Skeletal muscle satellite cell (primary cell): Measurements from ENCODE around the gene DCAF7.

Experiments used
- H3K27me3 ChIP-seq: 2 replicates; pipeline ENCODE4 v1.7.0; 2013; ENCODE audit warnings: low read length; ENCODE audit not compliant: control insufficient read depth, insufficient read depth
- H3K36me3 ChIP-seq: 2 replicates; pipeline ENCODE4 v1.7.0; 2013; ENCODE audit warnings: mild to moderate bottlenecking, control low read depth, low read length; ENCODE audit not compliant: insufficient read depth
- H3K4me1 ChIP-seq: 2 replicates; pipeline ENCODE4 v1.7.0; 2013; ENCODE audit warnings: low read length; ENCODE audit not compliant: control insufficient read depth, insufficient read depth
- H3K4me2 ChIP-seq: 2 replicates; pipeline ENCODE4 v1.7.0; 2013; ENCODE audit warnings: mild to moderate bottlenecking, low read length
- H3K4me3 ChIP-seq: 2 replicates; pipeline ENCODE4 v1.7.0; 2013; ENCODE audit warnings: low read length
- H3K9ac ChIP-seq: 2 replicates; pipeline ENCODE4 v1.7.0; 2013; ENCODE audit warnings: mild to moderate bottlenecking, low read depth, low read length, moderate library complexity
- H3K9me3 ChIP-seq: replicated peaks from 2 replicates; pipeline ENCODE4 v1.7.0; 2013; ENCODE audit warnings: mild to moderate bottlenecking, control low read depth, low read length

DCAF7 gene

DNA sequence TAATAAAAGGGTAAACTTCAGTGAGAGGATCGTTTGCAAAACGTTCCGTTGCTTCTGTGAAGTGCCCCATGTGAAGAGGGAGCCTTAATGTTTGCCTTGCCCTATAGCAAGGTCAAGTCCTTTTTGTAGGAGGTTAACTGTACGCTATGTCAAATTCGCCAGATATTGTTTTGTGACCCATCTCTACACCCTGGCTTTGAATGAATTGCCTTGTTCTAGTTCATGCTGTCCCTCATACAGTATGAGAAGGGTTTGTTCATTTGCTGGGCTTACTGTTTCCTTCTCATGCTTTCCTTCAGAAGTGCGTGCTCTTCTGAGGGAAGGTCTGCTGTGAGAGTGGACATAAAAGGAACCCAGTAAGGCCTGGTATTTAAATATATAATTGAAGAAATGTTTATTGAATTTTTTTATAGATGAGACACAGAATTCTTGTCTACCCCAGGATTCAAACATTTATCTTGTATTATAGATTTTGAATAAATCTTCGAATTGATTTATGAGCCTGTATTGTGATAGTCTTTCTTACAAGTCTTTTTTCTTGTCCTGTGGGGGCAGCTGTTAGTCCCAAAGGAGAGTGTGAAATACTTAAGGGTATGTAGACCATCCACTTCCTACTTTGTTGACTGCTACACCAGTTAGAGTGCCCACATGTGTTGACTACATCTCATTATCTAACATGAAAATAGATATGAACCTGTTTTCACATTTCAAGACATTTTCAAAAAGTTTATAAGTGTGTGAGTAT, 73.7 kb downstream of the DCAF7 start:
- H3K4me2 ChIP-seq, result peak overlapping the region; percentile 92
- no peaks in the 10 kb centered on the region for H3K27me3 ChIP-seq
- peak overlapping the region; percentile 95 for H3K4me3 ChIP-seq
- peaks cover 22% of the 10 kb centered on the region for H3K4me1 ChIP-seq
- no peaks in the 10 kb centered on the region for H3K9me3 ChIP-seq
- peak overlapping the region; percentile 87 for H3K9ac ChIP-seq
- no peaks in the 10 kb centered on the region for H3K36me3 ChIP-seq

DNA sequence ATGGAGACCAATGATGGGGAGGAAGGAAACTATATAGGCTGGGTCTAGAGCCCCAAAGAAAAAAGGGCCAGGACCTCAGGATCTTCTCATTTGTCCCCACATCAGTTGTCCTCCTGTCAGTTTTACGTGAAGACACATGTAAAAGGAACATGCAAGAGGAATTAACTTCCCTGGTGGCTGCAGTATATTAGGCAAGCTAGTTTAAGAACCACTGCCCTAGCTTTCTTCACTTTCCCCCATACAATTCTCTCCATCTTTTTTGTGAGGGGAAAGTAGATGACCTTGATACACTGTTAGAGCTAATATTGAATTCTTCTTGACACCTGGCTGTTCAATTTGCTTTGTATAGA, 74.2 kb downstream of the DCAF7 start:
- H3K27me3 ChIP-seq, result no peaks in the 10 kb centered on the region
- H3K4me1 ChIP-seq, result peaks cover 22% of the 10 kb centered on the region
- no peak overlapping the region for H3K4me3 ChIP-seq
- no peak overlapping the region for H3K9ac ChIP-seq
- H3K36me3 ChIP-seq, result no peaks in the 10 kb centered on the region
- H3K4me2 ChIP-seq, result peak overlapping the region; percentile 92
- H3K9me3 ChIP-seq, result no peaks in the 10 kb centered on the region

DNA sequence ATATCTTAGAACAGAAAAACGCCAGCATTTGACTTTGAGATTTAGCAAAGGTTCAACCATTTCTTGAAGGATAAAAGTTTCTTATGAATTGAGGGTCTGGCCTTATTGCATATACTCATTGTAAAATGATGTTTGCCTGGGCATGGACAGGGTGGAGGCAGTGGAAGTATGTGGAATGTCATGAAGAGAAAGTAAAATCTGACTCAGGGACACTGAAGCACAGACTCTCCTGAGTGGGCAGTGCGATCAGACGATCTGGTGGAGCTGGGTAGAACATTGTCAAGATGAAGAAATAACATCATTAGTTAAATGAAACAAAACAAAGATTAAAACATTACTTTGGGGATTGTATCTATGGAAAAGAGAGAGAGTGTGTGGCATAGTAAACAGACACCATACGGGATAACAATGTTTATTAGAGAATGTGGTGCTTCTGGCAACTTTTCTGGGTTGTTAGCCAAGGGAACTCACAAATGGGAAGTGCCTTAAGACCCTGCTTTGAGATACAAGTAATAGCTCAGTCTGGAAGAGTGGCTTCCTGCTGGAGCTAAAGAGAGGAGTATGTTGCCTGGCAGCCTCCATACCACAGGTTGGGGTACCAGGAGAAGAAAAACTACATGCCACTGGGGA, 76.4 kb downstream of the DCAF7 start:
- no peaks in the 10 kb centered on the region for H3K36me3 ChIP-seq
- H3K4me2 ChIP-seq, result peak overlapping the region; percentile 32
- H3K4me3 ChIP-seq, result no peak overlapping the region
- no peaks in the 10 kb centered on the region for H3K9me3 ChIP-seq
- no peak overlapping the region for H3K9ac ChIP-seq
- H3K27me3 ChIP-seq, result no peaks in the 10 kb centered on the region
- peaks cover 22% of the 10 kb centered on the region for H3K4me1 ChIP-seq

DNA sequence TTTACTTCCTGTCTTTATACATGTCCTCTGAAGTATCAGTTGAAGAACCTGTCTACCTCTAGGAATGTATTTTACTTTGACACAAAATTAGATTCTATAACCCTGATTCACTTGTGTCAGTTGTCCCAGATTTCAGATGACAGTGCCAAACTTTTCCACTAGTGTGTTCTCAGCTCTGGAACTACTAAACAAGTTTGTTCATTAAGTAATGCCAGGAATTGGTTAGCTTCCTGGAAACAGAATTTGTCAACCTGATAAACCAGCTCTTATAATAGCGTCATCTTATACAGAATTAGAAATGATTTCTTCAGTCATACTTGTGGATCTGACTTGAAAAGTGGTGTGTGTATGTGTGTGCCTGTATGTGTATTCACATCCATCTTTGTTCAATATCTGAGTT, 79.3 kb downstream of the DCAF7 start:
- Histone ChIP-seq H3K4me3 (no peak overlapping the region), H3K4me2 (no peak overlapping the region), H3K4me1 (peaks cover 12% of the 10 kb centered on the region), H3K9ac (no peak overlapping the region), H3K27me3 (no peaks in the 10 kb centered on the region), H3K36me3 (peaks cover 13% of the 10 kb centered on the region), H3K9me3 (no peaks in the 10 kb centered on the region)

DNA sequence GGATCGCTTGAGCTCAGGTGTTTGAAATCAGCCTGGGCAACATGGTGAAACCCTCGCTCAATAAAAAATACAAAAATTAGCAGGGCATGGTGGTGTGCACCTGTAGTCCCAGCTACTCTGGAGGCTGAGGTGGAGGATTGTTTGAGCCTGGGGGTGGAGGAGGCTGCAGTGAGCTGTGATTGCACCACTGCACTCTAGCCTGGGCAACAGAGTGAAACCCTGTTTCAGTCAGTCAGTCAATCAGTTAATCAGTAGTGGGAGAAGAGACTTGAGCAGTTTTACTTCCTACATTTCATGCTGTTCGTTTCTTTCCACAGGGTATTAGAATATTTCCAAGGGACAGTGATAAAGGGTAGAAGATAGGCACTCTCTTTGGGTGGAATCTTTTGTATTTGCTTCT, 80.8 kb downstream of the DCAF7 start:
- H3K4me2 ChIP-seq, result no peak overlapping the region
- H3K4me1 ChIP-seq, result peaks cover 12% of the 10 kb centered on the region
- H3K36me3 ChIP-seq, result peaks cover 18% of the 10 kb centered on the region
- H3K4me3 ChIP-seq, result no peak overlapping the region
- H3K9ac ChIP-seq, result no peak overlapping the region
- H3K27me3 ChIP-seq, result no peaks in the 10 kb centered on the region
- H3K9me3 ChIP-seq, result no peaks in the 10 kb centered on the region

DNA sequence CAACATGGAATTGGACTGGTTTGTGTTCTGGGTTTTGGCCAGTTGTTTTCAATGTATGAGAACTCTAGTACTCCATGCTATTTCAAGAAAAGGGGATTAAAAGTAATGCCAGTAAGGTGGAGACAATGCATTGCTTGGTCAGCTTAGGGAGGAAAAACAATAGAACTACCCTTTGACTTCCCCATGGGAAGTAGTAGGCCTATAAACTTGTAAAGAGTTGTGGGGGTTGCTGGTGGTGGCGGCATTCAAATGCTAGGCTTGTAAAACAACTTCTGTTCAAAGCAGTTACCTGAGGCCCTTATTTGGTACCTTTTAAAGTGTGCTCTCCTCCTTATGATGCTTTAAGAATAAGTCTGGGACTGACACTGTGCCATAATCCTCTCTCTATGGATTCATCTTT, 81.3 kb downstream of the DCAF7 start:
- H3K4me2 ChIP-seq, result no peak overlapping the region
- H3K9me3 ChIP-seq, result no peaks in the 10 kb centered on the region
- peaks cover 21% of the 10 kb centered on the region for H3K36me3 ChIP-seq
- H3K4me1 ChIP-seq, result peaks cover 6% of the 10 kb centered on the region
- no peak overlapping the region for H3K4me3 ChIP-seq
- H3K27me3 ChIP-seq, result no peaks in the 10 kb centered on the region
- no peak overlapping the region for H3K9ac ChIP-seq

DNA sequence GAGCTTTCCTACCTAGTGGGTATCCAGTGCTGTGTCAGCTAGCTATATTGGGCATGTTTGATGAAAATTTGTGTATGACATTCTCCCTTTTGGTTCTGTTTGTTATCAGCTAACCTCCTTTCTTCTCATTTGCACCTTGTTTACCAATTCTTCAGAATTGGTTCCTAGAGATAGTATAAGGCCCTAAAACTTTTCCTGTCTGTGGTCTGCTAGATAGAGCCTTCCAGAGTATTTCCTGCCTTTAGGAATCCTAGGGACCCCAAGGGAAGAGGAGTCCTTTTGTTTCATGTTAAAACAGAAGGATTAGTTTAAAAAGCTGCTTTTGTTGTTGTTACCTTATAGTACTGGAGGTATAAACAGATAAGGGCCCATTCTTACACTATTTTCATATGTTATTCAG, 83.5 kb downstream of the DCAF7 start:
- H3K27me3 ChIP-seq, result no peaks in the 10 kb centered on the region
- no peak overlapping the region for H3K4me3 ChIP-seq
- H3K36me3 ChIP-seq, result peaks cover 28% of the 10 kb centered on the region
- H3K4me1 ChIP-seq, result no peaks in the 10 kb centered on the region
- no peak overlapping the region for H3K4me2 ChIP-seq
- H3K9ac ChIP-seq, result no peak overlapping the region
- H3K9me3 ChIP-seq, result no peaks in the 10 kb centered on the region

DNA sequence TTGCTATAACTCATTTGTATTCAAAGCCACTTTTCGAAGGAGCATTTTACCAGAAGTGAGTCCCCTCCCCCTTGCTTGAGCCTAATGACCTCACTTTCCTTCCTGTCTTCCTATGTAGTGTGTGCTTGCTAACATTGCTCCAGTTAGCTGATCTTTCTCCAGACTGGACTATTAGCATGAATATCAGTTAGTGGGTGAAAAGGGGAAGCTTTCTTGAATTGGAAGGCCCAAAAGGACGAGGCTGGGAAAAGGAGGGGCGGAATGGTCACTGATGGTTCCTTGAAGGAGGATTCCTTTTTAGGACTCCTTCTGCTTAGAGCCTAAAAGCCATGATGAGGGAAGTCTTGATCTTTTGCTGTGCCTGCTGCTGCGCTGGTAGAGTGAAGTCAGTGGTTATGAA, 83.9 kb downstream of the DCAF7 start:
- Histone ChIP-seq H3K4me3 (no peak overlapping the region), H3K9me3 (no peaks in the 10 kb centered on the region), H3K36me3 (peaks cover 28% of the 10 kb centered on the region), H3K4me1 (no peaks in the 10 kb centered on the region), H3K27me3 (no peaks in the 10 kb centered on the region), H3K4me2 (no peak overlapping the region), H3K9ac (no peak overlapping the region)

DNA sequence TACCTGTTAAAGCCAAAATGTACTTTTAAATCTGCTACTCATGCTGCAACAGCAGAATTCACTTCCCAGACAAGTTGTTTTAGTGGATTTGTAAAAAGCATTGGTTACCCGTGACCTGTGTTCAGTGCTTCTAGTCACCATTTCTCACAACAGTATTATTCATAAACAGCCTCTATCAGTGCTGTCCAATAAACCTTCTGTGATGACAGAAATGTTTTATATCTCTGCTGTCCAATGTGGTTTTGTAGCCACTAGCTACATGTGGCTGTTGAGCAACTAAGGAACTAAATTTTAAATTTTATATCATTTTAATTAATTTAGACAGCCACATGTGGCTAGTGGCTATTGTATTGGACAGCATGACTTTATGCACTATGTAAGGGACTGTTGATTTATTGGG, 84.5 kb downstream of the DCAF7 start:
- peaks cover 28% of the 10 kb centered on the region for H3K36me3 ChIP-seq
- H3K9ac ChIP-seq, result no peak overlapping the region
- no peaks in the 10 kb centered on the region for H3K4me1 ChIP-seq
- no peaks in the 10 kb centered on the region for H3K27me3 ChIP-seq
- H3K9me3 ChIP-seq, result no peaks in the 10 kb centered on the region
- H3K4me3 ChIP-seq, result no peak overlapping the region
- H3K4me2 ChIP-seq, result no peak overlapping the region

DNA sequence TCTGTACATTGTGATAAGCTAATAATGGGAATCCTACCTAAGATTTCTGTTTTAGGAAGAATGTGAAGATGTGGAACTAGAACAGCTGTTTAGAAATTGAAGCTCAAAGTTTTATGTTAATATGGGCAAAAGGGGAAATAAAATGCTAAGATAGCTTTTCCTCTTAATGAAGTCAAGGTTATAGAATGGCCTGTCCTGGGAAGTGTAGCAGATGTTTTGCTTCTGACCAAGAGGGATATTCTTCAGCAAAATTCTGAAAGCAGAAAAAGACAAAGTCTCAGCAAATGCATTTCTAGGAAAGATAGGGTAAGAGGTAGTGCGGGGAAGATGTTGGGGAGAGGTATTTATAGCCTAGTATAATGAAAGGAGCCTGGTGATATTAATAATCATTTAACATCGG, 85.0 kb downstream of the DCAF7 start:
- H3K4me3 ChIP-seq, result no peak overlapping the region
- H3K4me1 ChIP-seq, result no peaks in the 10 kb centered on the region
- H3K36me3 ChIP-seq, result peaks cover 28% of the 10 kb centered on the region
- no peaks in the 10 kb centered on the region for H3K27me3 ChIP-seq
- H3K4me2 ChIP-seq, result no peak overlapping the region
- H3K9ac ChIP-seq, result no peak overlapping the region
- no peaks in the 10 kb centered on the region for H3K9me3 ChIP-seq

DNA sequence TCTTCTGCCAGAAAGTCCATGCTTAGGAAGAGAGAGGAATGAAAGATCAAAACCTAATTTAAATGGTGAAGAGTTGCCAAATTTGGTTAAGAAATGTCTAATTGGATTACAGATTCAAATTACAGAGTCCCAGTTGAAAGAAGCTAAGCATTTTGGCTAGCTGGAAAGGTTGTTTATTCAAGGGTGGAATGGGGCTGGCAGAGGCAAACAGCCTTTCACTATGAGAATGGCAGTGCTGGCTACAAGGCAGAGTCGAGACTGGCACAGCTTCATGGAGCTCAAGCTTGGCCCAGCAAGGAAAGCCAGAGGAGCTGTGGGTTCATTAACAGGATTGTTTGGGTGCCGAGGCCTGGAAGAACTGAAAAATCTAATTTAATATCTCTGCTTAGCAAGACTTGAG, 85.5 kb downstream of the DCAF7 start:
- no peaks in the 10 kb centered on the region for H3K9me3 ChIP-seq
- H3K27me3 ChIP-seq, result no peaks in the 10 kb centered on the region
- peaks cover 28% of the 10 kb centered on the region for H3K36me3 ChIP-seq

DNA sequence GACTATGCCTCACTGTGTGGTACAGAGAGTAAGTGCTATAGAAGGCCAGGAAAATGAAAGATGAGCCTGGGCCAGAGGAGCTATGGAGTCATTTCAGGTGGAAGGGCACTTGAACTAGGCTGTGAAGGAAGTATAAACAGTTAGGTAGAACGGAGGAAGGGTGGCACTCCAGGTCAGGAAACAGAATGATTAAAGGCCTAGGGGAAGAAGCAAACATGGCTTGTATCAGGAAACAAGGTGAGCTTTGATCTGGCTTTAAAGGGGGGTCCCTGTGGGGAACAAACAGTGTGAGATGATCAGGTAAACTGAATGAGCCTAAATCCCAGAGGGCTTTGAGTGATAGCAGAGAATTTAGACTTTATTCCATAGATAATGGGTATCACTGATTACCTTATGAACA, 88.8 kb downstream of the DCAF7 start:
- Histone ChIP-seq H3K4me2 (no peak overlapping the region), H3K4me1 (no peaks in the 10 kb centered on the region), H3K4me3 (no peak overlapping the region), H3K9ac (no peak overlapping the region), H3K36me3 (peaks cover 20% of the 10 kb centered on the region), H3K27me3 (no peaks in the 10 kb centered on the region), H3K9me3 (no peaks in the 10 kb centered on the region)

More for the DNA sequence above, 85.5 kb downstream of the DCAF7 start:
- Histone ChIP-seq H3K9ac (no peak overlapping the region), H3K4me3 (no peak overlapping the region), H3K4me1 (no peaks in the 10 kb centered on the region), H3K4me2 (no peak overlapping the region)
